GM12878 (cell line): Measurements from ENCODE around the gene SHROOM3. TPM values are rescaled to one million over a fixed set of nuclear protein-coding genes. Genes with fewer than 3 reads are reported as not detected.

Experiments
- ATAC-seq: fragments of 200-7000 bp; cut with Tn5 transposase; 3 replicates; pipeline ENCODE4 v1.9.1; 2020; ENCODE audit warnings: mild to moderate bottlenecking, moderate library complexity
- BruUV-seq: library from RNA; stranded (reverse); fragments of 400-500 nt; replicated peaks from 2 replicates; lab custom pipeline; 2021; lab: Mats Ljungman, UMichigan
- CTCF ChIA-PET: fragments of 300-600 bp; sonication (Branson Sonifier 250); formaldehyde crosslinking; extraction: SDS; loops from one replicate; lab custom pipeline; 2021; ENCODE audit warnings: inconsistent platforms; lab: Yijun Ruan, JAX
- POLR2A ChIA-PET: fragments of 350-600 bp; formaldehyde crosslinking; extraction: SDS; loops from one replicate; lab custom pipeline; 2021; ENCODE audit warnings: inconsistent platforms; lab: Charles Lee
- RAD21 ChIA-PET: fragments of 300-600 bp; sonication (Branson Sonifier 250); formaldehyde crosslinking; loops from one replicate; lab custom pipeline; 2023; ENCODE audit warnings: antibody characterized with exemption; ENCODE audit not compliant: unreplicated experiment; lab: Charles Lee
- SMC1A ChIA-PET: fragments of 300-600 bp; sonication (Branson Sonifier 250); formaldehyde crosslinking; loops from one replicate; lab custom pipeline; 2023; ENCODE audit not compliant: unreplicated experiment, uncharacterized antibody; lab: Charles Lee
- DNase-seq: peaks from one replicate; pipeline ENCODE4 v3.0.0-alpha.2; 2011; ENCODE audit warnings: low read depth, low spot score
- FAIRE-seq: peaks from 3 replicates; lab custom pipeline; 2011; peaks lifted over from hg19 to GRCh38; lab: Jason Lieb, UNC
- H2AFZ ChIP-seq: 2 replicates; pipeline ENCODE4 v1.6.0; 2011; ENCODE audit warnings: low read depth, low read length, control low read depth; ENCODE audit not compliant: control insufficient read depth
- H3K27ac ChIP-seq: 2 replicates; pipeline ENCODE4 v1.5.1; 2011; ENCODE audit warnings: control low read depth; ENCODE audit not compliant: control insufficient read depth, insufficient read depth
- H3K27me3 ChIP-seq, 2 experiments: replicated peaks in 1 of 2; 2 replicates each; pipeline versions ENCODE4 v1.6.0 to v1.6.1; 2011; ENCODE audit warnings: low read length in 1 of 2; ENCODE audit not compliant: control insufficient read depth in 2 of 2, insufficient read depth in 2 of 2
- H3K36me3 ChIP-seq, 2 experiments: 2 replicates each; pipeline ENCODE4 v1.5.1; 2011; ENCODE audit warnings: low read length in 1 of 2; ENCODE audit not compliant: control insufficient read depth in 2 of 2, insufficient read depth in 2 of 2
- H3K4me1 ChIP-seq: 2 replicates; pipeline ENCODE4 v1.6.1; 2011; ENCODE audit warnings: mild to moderate bottlenecking, low read length, moderate library complexity, mixed read lengths; ENCODE audit not compliant: control insufficient read depth, insufficient read depth
- H3K4me2 ChIP-seq: 2 replicates; pipeline ENCODE4 v1.6.0; 2011; ENCODE audit warnings: control low read depth; ENCODE audit not compliant: control insufficient read depth, insufficient read depth
- H3K4me3 ChIP-seq: fragments of 200-600 bp; sonication (generic); 2 replicates; pipeline ENCODE4 v1.5.1; 2016
- H3K79me2 ChIP-seq: 2 replicates; pipeline ENCODE4 v1.6.0; 2011; ENCODE audit warnings: low read length; ENCODE audit not compliant: control insufficient read depth, insufficient read depth
- H3K9ac ChIP-seq: 2 replicates; pipeline ENCODE4 v1.8.0; 2011; ENCODE audit warnings: low read length, control low read depth, mixed read lengths; ENCODE audit not compliant: control insufficient read depth, insufficient read depth
- H3K9me3 ChIP-seq: replicated peaks from 3 replicates; pipeline ENCODE4 v1.5.1; 2011; ENCODE audit warnings: mild to moderate bottlenecking, low read length; ENCODE audit not compliant: control insufficient read depth, insufficient read depth
- H4K20me1 ChIP-seq: 2 replicates; pipeline ENCODE4 v1.6.0; 2011; ENCODE audit not compliant: control insufficient read depth, insufficient read depth
- CBFB ChIP-seq: IDR thresholded peaks from 2 replicates; pipeline ENCODE4 v1.6.1; 2016; ENCODE audit warnings: antibody characterized with exemption, low read depth
- MEF2A ChIP-seq: IDR thresholded peaks from 2 replicates; pipeline ENCODE4 v1.6.1; 2011; ENCODE audit warnings: low read depth, mild to moderate bottlenecking, low read length, moderate library complexity; ENCODE audit not compliant: insufficient read depth
- MEF2B ChIP-seq: fragments of 450-650 bp; IDR thresholded peaks from 2 replicates; pipeline ENCODE4 v1.6.1; 2018; ENCODE audit warnings: mild to moderate bottlenecking, moderate library complexity; ENCODE audit not compliant: partially characterized antibody, poor library complexity, severe bottlenecking
- NR2C1 ChIP-seq: fragments of 450-650 bp; IDR thresholded peaks from 2 replicates; pipeline ENCODE4 v1.6.1; 2017; ENCODE audit warnings: antibody characterized with exemption, mild to moderate bottlenecking, moderate library complexity
- NRF1 ChIP-seq: conservative IDR thresholded peaks from 2 replicates; pipeline ENCODE4 v1.6.1; 2011; ENCODE audit warnings: mild to moderate bottlenecking, low read depth, low read length, improper control_type of control experiment
- POU2F2 ChIP-seq: IDR thresholded peaks from 3 replicates; pipeline ENCODE4 v1.6.1; 2011; ENCODE audit warnings: low read depth, mild to moderate bottlenecking, low read length, borderline replicate concordance
- SMAD1 ChIP-seq: fragments of 450-650 bp; IDR thresholded peaks from 2 replicates; pipeline ENCODE4 v1.6.1; 2018; ENCODE audit warnings: mild to moderate bottlenecking, low read depth; ENCODE audit not compliant: partially characterized antibody
- SREBF1 ChIP-seq: IDR thresholded peaks from 2 replicates; pipeline ENCODE4 v1.6.1; 2012; ENCODE audit warnings: mild to moderate bottlenecking, low read length
- SRF ChIP-seq, 2 experiments: IDR thresholded peaks; 2 replicates each; pipeline ENCODE4 v1.6.1; 2011; ENCODE audit warnings: low read depth in 2 of 2, low read length in 2 of 2, mild to moderate bottlenecking in 1 of 2, moderate library complexity in 1 of 2
- STAT3 ChIP-seq: IDR thresholded peaks from 2 replicates; pipeline ENCODE4 v1.6.1; 2011; ENCODE audit warnings: low read depth, low read length, improper control_type of control experiment
- ZNF217 ChIP-seq: fragments of 450-650 bp; IDR thresholded peaks from 2 replicates; pipeline ENCODE4 v1.6.1; 2017; ENCODE audit warnings: antibody characterized with exemption, mild to moderate bottlenecking
- ZNF24 ChIP-seq: fragments of 450-650 bp; IDR thresholded peaks from 2 replicates; pipeline ENCODE4 v1.6.1; 2017; ENCODE audit warnings: antibody characterized with exemption, mild to moderate bottlenecking
- ZNF622 ChIP-seq: fragments of 450-650 bp; IDR thresholded peaks from 2 replicates; pipeline ENCODE4 v1.6.1; 2017; ENCODE audit warnings: mild to moderate bottlenecking, inconsistent platforms
- ZSCAN29 ChIP-seq: fragments of 450-650 bp; IDR thresholded peaks from 2 replicates; pipeline ENCODE4 v1.6.1; 2017; ENCODE audit warnings: mild to moderate bottlenecking, moderate library complexity
- WGBS: methylation state at CpG from one replicate; pipeline ENCODE4 v1.1.6; 2016; ENCODE audit warnings: low lambda C conversion rate; ENCODE audit not compliant: insufficient replicate concordance, insufficient coverage; ENCODE audit errors: missing lambda C conversion rate; 5-methylcytosine and 5-hydroxymethylcytosine counted together
- in situ Hi-C: fragments of 300-500 bp; cut with MboI; formaldehyde crosslinking; loops from 9 replicates; pipeline ENCODE4 v1.14.3; 2018; ENCODE audit warnings: mixed read lengths
- intact Hi-C: fragments of 100-400 bp; cut with micrococcal nuclease; formaldehyde crosslinking; loops from one replicate; pipeline ENCODE4 v1.14.2; 2022; ENCODE audit not compliant: unreplicated experiment
- polyA plus RNA-seq, 11 experiments: library from polyadenylated mRNA; depleted of rRNA in 4 of 11; unstranded in 6 of 11; stranded (reverse) in 5 of 11; fragments of >200 nt; fragmentation: Nextera tagmentation in 4 of 11; fragmentation: Illumina TruSeq in 1 of 11; extraction: Ambion mirVana in 4 of 11; extraction: Trizol in 1 of 11; gene quantifications; 1 replicate in 1 of 11; 2 replicates in 10 of 11; pipeline versions ENCODE4 v1.2.1 to v1.2.3, GENCODE V29; 2011 to 2016; ENCODE audit warnings: inconsistent platforms in 2 of 11, missing spikeins in 2 of 11, low read depth in 1 of 11
- total RNA-seq, 4 experiments: library from RNA; depleted of rRNA in 3 of 4; stranded (reverse); fragments of >200 nt in 3 of 4; fragmentation: Illumina TruSeq in 1 of 4; extraction: Trizol in 1 of 4; gene quantifications; 2 replicates each; pipeline versions ENCODE4 v1.2.1 to v1.2.3, GENCODE V29; 2013 to 2021
- TF ChIP-seq, protein P1 (sequence below): IDR thresholded peaks from 2 replicates; pipeline ENCODE4 v1.6.1; 2012; ENCODE audit warnings: low read depth, low read length, improper control_type of control experiment

The SHROOM3 gene
- total and polyA plus RNA-seq, 10 of the 15 experiments (the other 5 are each of a cell fraction or from before 2014, with no cell fraction given): under 0.01 to 0.29 (median 0.08) TPM; not detected in 1

GRCh38 chr4:76765473-76766183 is 330.6 kb downstream of the SHROOM3 start (continued):
- TF ChIP-seq ZNF217 (0 out of 2 replicates have a peak, but pooled peaks have one; percentile 27), MEF2A (peak; percentile 95), MEF2B (peak; percentile 36), SMAD1 (no peak), SRF (IDR thresholded peaks at IDR 0.05; ENCODE audit: low read depth in 2 of 2, low read length in 2 of 2) (no peak), CBFB (peak; percentile 82; the same call in 1 of the 2 replicates)

DNA sequence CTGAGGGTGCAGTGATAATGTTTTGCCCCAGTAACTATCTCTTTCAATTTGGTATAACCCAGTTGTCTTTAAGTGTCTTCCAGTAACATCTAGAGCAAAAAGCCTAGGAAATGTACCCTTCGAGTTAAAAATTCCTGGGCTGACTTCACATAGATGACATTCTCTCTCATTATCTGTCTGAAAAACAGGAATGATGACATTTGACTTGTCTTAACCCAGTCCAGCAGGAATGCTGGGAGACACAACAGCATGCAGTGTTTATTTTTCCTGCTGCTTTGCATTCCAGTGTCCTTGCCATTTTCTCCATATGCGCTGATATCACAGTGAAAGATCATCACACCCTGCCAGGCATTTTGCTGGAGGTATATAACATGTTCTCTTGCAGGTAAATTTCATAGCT is 333.0 kb downstream of the SHROOM3 start:
- in situ Hi-C loops (no loop called here), intact Hi-C loops (no loop called here)
- FAIRE-seq (no peak), ATAC-seq (no peak), DNase-seq (no peak)
- no TSS peak for BruUV-seq
- 65% methylated on average over 2 of the region's 2 CpGs for WGBS
- Histone ChIP-seq H3K79me2 (no peaks in the 10 kb centered on the region), H3K27me3 (no peaks in the 10 kb centered on the region; a peak in 1 of 4 replicates), H3K4me1 (peaks cover 38% of the 10 kb centered on the region), H4K20me1 (no peaks in the 10 kb centered on the region), H3K27ac (0 out of 2 replicates have a peak overlapping the region, but pooled peaks have one; percentile 26), H3K9me3 (peaks cover 11% of the 10 kb centered on the region; the same call in 2 of the 3 replicates), H3K9ac (no peak overlapping the region), H3K4me2 (no peak overlapping the region), H3K4me3 (no peak overlapping the region), H3K36me3 (no peaks in the 10 kb centered on the region), H2AFZ (no peak overlapping the region)
- ChIA-PET SMC1A (no interaction called here), RAD21 (no interaction called here), POLR2A (no interaction called here), CTCF (interaction anchor here (1.2 kb wide), 1 partner anchor 12 kb away, joined by 3 read pairs; no protein-coding TSS in a partner anchor)
- no peak for TF ChIP-seq POU2F2
- TF ChIP-seq SMAD1: no peak
- no peak for TF ChIP-seq STAT3
- no peak for TF ChIP-seq ZNF24
- TF ChIP-seq NRF1: no peak
- no peak for TF ChIP-seq SREBF1
- TF ChIP-seq, protein P1, sequence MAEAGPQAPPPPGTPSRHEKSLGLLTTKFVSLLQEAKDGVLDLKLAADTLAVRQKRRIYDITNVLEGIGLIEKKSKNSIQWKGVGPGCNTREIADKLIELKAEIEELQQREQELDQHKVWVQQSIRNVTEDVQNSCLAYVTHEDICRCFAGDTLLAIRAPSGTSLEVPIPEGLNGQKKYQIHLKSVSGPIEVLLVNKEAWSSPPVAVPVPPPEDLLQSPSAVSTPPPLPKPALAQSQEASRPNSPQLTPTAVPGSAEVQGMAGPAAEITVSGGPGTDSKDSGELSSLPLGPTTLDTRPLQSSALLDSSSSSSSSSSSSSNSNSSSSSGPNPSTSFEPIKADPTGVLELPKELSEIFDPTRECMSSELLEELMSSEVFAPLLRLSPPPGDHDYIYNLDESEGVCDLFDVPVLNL: no peak
- TF ChIP-seq ZNF622: no peak
- no peak for TF ChIP-seq NR2C1
- TF ChIP-seq ZSCAN29: no peak
